22Rv1 (cell line): ENCODE results near the gene BCAS1.

Experiments used
- ZFX ChIP-seq: fragments of 450-650 bp; IDR thresholded peaks from 2 replicates; pipeline ENCODE4 v1.6.1; 2017; ENCODE audit warnings: antibody characterized with exemption, borderline replicate concordance
- TF ChIP-seq, protein P1 (sequence below): fragments of 450-650 bp; IDR thresholded peaks from 2 replicates; pipeline ENCODE4 v1.5.1; 2017; ENCODE audit warnings: mild to moderate bottlenecking

DNA sequence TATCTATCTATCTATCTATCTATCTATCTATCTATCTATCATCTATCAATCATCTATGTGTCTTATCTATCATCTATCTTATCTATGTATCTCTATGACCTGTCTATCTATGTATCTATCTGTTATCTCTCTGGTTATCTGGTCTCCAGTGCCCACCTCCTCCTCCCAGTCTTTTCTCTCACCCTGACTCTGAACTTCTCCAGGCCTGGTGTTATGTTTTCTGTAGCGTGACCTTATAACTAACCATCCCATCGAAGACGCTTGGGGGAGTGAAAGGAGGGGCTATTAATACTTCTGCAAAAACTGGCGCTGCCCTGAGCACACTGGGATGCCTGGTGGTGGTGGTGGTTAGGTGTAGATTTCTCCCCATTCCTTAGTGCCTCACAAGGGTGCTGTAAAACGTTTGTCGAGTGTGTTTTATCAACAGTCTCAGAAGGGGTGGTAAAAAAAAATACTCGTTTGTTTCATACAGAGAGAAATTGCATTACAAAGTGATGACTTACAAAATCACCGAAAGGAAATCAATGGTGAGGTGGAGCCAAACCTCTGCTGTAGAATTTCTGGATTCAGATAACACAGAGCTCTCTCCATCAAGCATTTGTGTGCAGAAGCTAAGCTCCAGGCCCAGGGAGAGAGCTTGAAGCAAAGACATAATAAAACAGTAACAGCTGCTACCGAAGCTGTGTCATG is 156.2 kb downstream of the BCAS1 start:
- TF ChIP-seq, protein P1, sequence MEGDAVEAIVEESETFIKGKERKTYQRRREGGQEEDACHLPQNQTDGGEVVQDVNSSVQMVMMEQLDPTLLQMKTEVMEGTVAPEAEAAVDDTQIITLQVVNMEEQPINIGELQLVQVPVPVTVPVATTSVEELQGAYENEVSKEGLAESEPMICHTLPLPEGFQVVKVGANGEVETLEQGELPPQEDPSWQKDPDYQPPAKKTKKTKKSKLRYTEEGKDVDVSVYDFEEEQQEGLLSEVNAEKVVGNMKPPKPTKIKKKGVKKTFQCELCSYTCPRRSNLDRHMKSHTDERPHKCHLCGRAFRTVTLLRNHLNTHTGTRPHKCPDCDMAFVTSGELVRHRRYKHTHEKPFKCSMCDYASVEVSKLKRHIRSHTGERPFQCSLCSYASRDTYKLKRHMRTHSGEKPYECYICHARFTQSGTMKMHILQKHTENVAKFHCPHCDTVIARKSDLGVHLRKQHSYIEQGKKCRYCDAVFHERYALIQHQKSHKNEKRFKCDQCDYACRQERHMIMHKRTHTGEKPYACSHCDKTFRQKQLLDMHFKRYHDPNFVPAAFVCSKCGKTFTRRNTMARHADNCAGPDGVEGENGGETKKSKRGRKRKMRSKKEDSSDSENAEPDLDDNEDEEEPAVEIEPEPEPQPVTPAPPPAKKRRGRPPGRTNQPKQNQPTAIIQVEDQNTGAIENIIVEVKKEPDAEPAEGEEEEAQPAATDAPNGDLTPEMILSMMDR: no peak
- no peak for TF ChIP-seq ZFX
